ENCODE measurements around the gene PRCD.

DNA sequence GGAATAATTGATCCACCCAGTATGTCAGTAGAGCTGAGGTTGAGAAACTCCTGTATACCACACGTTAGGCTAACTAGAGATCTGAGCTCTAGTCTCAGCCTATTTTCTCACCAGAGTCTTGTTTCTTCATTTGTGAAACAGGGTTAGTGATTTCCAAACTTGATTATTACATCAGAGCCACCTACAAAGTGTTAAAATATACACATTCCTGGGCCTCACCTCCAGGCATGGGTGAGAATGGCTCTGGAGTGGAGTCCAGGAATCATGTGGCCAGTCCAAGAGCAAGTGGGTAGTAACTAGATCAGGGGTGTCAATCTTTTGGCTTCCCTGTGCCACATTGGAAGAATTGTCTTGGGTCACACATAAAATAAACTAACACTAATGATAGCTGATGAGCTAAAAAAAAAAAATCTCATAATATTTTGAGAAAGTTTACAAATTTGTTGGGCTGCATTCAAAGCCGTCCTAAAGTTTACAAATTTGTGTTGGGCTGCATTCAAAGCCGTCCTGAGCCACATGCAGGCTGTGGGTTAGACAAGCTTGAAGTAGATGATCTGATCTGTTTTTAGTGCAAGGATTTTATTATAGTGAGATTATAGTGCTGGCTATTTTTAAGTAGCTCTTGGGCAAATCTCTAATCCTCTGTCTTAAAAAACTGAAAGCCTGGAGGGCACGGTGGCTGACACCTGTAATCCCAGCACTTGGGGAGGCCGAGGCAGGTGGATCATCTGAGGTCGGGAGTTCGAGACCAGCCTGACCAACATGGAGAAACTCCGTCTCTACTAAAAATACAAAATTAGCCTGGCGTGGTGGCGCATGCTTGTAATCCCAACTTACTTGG is 20.4 kb downstream of the PRCD start:
- TF ChIP-seq POLR2A (IDR thresholded peaks at IDR 0.05; ENCODE audit: low read depth, low read length) (no peak), TAF1 (IDR thresholded peaks at IDR 0.05; ENCODE audit: borderline replicate concordance, low read depth, low read length) (no peak)

Data from GM12892 (cell line).